Mononuclear cell (primary cell): ENCODE measurements around the gene ABO. TPM values are rescaled to one million over a fixed set of nuclear protein-coding genes. Genes with fewer than 3 reads are reported as not detected.
"Not testable (repeated sequence)": the region's sequence is repeated elsewhere in the genome, so short reads cannot be mapped to it uniquely, and the experiment has no call there.

ENCODE experiments used
- H3K27me3 ChIP-seq: 2 replicates; pipeline ENCODE4 v1.6.0; 2011; ENCODE audit warnings: low read length, control low read depth; ENCODE audit not compliant: insufficient read depth
- H3K4me1 ChIP-seq: 2 replicates; pipeline ENCODE4 v1.5.1; 2011; ENCODE audit warnings: mild to moderate bottlenecking, low read length, control low read depth; ENCODE audit not compliant: insufficient read depth
- H3K4me3 ChIP-seq: 2 replicates; pipeline ENCODE4 v1.5.1; 2011; ENCODE audit warnings: mild to moderate bottlenecking, low read length, moderate library complexity
- H3K9me3 ChIP-seq: 2 replicates; pipeline ENCODE4 v1.5.1; 2011; ENCODE audit warnings: low read depth, mild to moderate bottlenecking, control low read depth, low read length
- total RNA-seq: library from RNA; depleted of rRNA; stranded (reverse); fragments of >200 nt; gene quantifications from one replicate; pipeline ENCODE4 v1.2.3, GENCODE V29; 2012

Gene ABO
- total RNA-seq, 1 donor = 4.5 TPM

DNA sequence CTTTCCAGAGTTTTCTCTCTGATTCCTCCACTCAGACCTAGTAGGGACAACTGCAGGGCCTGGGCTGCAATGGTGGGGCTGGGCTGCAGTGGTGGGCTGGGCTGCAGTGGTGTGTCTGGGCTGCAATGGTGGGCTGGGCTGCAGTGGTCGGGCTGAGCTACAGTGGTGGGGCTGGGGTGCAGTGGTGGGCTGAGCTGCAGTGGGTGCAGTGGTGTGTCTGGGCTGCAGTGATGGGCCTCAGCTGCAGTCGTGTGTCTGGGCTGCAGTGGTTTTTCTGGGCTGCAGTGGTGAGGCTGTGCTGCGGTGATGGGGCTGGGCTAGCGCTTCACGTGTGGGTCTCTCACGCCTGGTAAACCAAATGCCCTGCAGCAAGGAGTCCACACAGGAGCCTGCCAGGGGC, 27.4 kb downstream of the ABO start:
- H3K9me3 ChIP-seq = no peaks in the 10 kb centered on the region
- H3K27me3 ChIP-seq = no peaks in the 10 kb centered on the region
- H3K4me3 ChIP-seq = no peak overlapping the region
- no peaks in the 10 kb centered on the region for H3K4me1 ChIP-seq

DNA sequence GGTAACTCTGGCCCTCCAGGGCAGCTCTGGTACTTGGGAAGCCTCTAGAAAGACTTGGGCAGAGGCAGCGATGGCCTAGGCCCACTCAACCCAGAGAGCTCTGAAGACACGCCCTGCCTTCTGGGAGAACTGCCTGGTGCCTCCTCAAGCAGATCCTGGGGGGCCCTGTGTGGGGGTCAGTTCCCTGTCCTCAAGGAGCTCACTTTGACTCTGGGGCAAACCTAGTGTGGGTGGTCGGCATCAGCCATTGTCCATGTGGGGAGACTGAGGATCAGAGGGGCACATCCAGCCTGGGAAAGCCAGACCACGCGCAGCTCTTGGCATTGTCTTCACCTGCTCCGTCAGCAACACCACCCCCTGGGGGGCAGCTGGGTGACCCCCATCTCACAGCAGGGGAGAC, 28.0 kb downstream of the ABO start:
- Histone ChIP-seq H3K4me1 (no peaks in the 10 kb centered on the region), H3K9me3 (no peaks in the 10 kb centered on the region), H3K27me3 (no peaks in the 10 kb centered on the region), H3K4me3 (no peak overlapping the region)

DNA sequence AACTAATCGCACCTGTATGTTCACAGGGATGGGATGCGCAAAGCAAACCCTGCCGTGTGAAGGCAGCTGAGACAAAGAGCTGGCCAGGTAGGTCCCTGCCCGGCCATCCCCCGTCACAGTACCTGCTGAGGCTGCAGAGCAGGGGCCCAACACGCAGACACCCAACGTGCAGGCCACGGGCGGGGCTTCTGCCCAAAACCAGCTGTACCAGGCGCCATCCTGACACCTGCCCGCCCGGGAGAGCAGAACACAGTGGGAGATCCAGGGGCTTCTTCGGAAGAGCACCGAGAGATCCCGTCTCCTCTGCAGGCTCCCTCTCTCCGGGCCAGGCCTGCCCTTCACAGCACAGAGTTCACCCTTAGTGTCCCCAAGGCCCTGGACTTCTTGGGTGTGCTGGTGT, 28.4 kb downstream of the ABO start:
- H3K9me3 ChIP-seq = no peaks in the 10 kb centered on the region

DNA sequence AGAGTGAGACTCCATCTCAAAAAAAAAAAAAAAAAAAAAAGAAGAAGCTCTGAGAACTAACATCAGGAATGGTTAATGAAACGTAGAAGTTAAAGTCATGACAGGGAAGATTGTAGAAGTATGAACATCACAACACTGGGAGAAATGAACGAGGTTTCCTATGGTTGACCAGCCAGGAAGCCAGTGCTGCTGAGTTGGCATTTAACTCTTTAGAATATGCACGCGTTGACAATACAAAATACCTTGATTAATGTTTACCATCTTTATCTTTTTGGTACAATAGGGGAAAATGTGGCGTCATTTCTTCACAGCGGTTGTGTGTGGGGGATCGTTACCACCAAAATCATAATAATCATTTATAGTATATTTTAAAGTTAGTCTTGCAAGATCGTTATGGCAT, 32.0 kb downstream of the ABO start:
- Histone ChIP-seq H3K4me3 (no peak overlapping the region), H3K9me3 (no peaks in the 10 kb centered on the region), H3K27me3 (no peaks in the 10 kb centered on the region), H3K4me1 (peaks cover 10% of the 10 kb centered on the region)

More for the DNA sequence above, 28.4 kb downstream of the ABO start:
- Histone ChIP-seq H3K4me1 (no peaks in the 10 kb centered on the region), H3K4me3 (no peak overlapping the region), H3K27me3 (no peaks in the 10 kb centered on the region)

DNA sequence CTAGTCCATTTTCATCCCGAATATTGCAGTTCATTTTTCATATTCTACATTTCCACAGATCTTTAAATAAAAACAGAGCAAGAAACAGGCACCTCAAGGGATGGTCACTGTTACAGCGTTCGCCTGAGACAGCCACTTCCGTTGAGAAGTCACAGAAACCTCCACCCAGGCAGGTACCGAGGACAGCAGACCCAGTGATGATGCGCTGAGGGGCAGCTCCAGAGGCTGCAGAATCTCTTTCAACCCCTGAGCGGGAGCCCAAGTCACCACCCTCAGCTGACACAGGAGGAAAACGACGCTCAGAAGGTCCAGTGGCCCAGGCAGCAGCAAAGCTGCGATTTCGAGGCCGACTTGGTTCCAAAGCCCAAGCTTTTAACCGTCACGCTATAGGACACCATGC, 32.8 kb downstream of the ABO start:
- Histone ChIP-seq H3K9me3 (no peaks in the 10 kb centered on the region), H3K27me3 (no peaks in the 10 kb centered on the region), H3K4me3 (no peak overlapping the region), H3K4me1 (peaks cover 10% of the 10 kb centered on the region)

DNA sequence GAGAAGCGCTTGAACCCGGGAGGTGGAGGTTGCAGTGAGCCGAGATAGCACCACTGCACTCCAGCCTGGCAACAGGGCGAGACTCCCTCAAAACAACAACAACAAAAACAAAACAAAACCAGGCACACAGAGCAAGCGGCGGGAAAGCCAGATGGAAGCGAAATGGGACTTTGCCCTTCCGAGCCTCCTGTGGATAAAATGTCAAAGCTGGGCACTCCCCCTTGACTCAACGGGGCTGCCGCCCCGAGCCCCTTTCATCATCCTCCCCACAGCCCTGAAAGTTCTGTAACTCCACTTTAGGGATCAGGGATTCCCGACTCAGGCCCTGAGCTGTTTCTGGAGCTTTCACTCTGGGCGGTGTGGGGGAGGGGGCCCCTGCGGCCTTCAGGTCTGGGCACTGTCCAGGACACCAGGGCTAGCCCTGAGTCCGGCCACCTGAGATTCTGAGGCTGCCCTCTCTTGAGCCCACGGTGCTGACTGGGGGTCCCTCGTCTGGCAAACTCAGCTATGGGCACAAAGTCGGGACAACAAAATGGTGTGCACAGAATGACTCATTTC, 35.4 kb downstream of the ABO start:
- peaks cover 10% of the 10 kb centered on the region for H3K4me1 ChIP-seq
- H3K9me3 ChIP-seq = no peaks in the 10 kb centered on the region
- H3K4me3 ChIP-seq = no peak overlapping the region
- no peaks in the 10 kb centered on the region for H3K27me3 ChIP-seq

DNA sequence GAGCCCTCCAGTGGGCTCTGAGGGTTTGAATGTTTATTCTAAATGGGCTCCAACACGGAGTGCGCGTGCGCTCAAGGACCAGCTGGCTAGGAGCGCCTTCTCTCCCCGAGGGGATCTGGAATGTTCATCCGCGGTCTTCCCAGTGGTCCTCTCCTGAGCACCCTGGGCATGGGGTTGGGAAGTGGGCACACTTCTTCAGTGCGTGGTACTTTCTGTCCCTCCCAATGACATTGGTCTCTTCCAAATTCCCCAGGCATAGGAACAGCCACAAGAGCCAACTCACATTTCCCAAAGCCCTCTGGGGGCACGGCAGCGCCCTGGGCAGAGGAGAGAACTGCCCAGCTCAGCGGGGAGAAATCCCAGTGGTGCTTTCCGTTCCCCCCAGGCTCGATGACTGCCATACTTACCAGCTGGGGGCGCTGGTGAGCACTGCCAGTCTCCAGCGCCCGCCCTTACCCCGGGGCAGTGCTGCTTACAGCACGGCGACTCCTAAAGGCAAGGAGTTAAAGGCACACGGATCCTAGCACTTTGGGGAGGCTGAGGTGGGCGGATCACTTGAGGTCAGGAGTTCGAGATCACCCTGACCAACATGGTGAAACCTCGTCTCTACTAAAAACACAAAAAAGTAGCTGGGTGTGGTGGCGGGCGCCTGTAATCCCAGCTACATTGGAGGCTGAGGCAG, 36.0 kb downstream of the ABO start:
- Histone ChIP-seq H3K27me3 (no peaks in the 10 kb centered on the region), H3K4me1 (peaks cover 10% of the 10 kb centered on the region), H3K9me3 (no peaks in the 10 kb centered on the region), H3K4me3 (no peak overlapping the region)

DNA sequence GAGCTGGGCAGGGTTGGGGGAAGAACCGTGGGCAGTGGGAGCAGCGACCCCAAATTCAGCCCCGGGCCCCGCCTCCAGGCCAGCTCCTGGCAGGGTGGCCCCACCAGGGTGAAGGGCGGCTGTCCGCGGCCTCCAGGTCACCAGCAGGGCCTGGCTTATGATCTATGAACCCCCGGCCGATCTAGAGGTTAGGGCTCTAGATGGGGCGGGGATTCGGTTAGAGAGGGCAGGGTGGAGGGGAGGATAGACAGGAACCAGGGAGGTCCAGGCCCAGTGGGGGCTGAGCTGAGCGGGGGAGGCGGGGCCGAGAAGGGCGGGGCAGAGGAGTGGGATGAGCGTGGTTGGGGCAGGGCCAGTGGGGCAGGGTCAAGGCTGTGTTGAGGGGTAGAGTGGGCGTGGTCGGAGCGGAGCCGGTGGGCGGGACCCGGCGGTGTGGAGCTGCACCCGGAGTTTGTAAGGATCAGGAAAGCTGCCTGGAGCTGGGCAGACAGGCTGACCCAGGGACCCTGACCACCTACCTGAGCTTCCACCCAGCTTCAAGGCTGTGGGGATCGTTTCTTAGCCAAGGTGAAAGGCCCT, 36.6 kb downstream of the ABO start:
- Histone ChIP-seq H3K4me1 (peaks cover 10% of the 10 kb centered on the region), H3K27me3 (no peaks in the 10 kb centered on the region), H3K9me3 (no peaks in the 10 kb centered on the region), H3K4me3 (no peak overlapping the region)

DNA sequence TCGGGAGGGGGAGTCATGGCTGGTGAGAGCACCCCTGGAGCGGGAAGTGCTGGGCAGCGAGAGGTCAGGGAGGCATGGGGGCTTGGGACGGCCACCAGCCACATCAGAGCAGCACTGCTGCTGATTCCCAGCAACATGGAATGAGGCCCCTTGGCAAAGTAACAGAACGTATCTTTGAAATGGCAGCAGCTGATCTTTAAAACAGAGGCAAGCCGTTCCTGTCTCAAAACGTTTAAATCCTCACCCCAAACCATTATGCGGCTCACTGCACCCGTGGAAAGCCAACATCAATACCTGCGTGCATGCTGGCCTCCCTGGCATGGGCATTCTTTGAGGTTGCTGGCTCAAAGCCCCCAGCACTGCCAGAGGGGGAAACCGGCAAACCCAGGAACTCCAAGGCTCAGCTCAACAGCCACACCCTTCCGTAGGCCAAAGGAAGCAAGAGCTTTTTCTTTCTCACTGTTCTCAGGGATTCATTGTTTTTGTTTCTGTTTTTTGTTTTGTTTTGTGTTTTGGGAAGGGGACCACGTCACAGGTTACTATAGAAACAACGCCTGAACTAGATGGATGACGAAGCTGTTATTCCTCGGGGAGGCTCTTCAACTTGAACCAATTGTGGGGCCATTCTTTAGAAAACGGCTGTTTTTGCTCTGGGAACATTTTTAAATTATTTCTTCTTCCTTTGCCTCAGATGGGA, 37.8 kb downstream of the ABO start:
- H3K27me3 ChIP-seq = no peaks in the 10 kb centered on the region
- no peak overlapping the region for H3K4me3 ChIP-seq
- H3K9me3 ChIP-seq = no peaks in the 10 kb centered on the region
- peaks cover 10% of the 10 kb centered on the region for H3K4me1 ChIP-seq

DNA sequence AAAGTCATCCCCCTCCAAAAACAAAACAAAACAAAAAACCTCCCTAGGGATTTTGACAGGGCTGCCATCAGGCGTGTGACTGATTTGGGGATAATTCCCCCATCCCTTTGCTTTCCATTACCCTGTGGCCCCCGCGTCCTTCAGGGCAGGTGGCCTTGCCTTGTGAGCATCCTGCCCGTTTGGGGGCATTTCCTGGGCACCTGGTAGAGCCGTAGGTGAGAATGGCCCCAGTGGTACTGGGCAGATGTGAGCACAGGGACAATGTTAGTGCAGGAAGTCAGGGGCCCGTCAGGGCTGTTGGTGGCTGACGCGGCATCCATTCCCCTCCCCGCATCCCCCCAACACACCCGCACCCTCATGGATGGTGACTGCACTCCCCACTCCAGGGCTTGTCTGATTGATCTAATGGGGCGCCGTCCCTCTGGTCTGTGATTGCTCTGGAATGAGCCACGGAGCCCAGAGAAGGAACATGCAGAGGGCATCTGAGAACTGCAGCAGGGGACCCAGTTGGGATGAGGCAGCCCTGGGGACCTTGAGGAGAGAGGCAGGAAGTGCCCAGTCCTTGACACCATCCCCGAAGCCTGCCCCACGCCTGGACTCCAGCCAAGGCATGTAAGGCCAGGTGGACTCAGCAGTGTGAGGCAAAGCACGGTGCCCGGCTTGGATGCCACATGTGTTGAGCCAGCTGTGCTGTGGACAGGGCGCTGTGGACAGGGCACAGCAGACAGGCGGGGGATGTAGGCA, 38.5 kb downstream of the ABO start:
- H3K4me1 ChIP-seq, H3K9me3 ChIP-seq, H3K4me3 ChIP-seq, H3K27me3 ChIP-seq: not testable (repeated sequence)

DNA sequence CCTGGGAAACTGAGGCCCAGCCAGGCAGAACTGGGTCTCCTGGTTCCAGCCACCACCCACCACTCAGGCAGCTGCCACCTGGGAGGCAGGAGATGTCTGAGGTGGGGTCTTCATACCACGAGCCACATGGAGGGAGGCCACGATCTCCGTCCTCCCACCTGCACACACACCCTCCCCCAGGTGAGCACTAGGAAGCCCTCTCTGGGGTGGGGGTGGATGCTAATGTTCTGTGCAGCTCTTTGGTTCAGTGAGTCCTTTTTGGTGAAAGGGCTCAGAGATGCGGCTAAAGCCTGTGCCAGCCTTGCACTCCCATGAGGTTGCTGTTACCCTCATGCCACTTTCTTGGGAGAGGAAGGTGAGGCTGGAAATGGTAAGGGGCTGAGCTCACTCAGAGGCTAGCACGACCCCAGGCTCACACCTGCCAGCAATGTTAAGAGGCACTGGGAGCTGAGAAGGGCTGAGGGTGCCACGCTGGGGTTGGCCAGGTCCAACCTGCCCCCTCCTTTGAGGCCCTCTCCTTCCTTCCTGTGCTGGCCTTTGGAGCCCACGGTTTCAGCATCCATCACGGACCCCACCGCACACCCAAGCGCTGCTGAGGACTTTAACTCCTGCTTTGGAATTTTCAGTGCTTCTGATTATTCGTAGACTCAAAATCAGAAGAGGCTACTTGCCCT, 39.3 kb downstream of the ABO start:
- peaks cover 10% of the 10 kb centered on the region for H3K4me1 ChIP-seq
- no peaks in the 10 kb centered on the region for H3K27me3 ChIP-seq
- no peaks in the 10 kb centered on the region for H3K9me3 ChIP-seq
- H3K4me3 ChIP-seq = no peak overlapping the region

DNA sequence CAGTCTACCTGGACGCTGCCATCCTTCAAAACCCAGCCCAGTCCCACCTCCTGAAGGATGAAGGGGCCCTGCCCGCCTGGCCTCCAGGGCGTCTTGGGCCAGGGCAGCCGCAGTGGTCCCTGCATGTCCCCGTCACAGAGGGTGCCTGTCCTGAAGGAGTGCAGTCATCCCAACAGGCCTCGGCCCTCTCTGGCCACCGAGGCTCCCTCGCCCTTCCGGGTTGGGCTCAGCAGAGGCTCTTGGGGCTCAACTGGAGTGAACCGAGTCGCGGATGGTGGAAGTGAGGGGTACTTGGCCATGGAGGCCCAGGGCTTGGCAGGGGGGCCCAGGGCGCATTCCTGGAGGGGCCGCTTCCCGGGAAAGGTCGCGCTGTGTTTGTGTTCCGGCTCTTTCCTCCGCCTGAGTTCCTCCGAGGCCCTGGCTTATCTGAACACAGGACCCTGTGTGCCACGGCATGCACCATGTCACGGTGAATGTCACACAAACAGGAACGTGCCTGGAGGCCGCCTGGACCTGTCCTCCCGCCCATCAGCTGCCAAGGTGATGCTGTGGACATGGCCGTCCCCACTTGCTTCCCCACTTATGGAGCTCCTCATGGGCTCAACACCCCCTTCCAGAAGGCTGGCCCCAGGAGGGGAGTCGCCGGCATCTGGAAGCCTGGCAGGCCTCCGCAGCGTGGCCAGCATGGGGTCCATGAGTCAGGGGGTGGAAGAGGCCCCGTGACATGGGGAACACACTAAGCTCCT, 40.3 kb downstream of the ABO start:
- no peaks in the 10 kb centered on the region for H3K27me3 ChIP-seq
- H3K9me3 ChIP-seq = no peaks in the 10 kb centered on the region
- H3K4me3 ChIP-seq = no peak overlapping the region
- peaks cover 10% of the 10 kb centered on the region for H3K4me1 ChIP-seq

DNA sequence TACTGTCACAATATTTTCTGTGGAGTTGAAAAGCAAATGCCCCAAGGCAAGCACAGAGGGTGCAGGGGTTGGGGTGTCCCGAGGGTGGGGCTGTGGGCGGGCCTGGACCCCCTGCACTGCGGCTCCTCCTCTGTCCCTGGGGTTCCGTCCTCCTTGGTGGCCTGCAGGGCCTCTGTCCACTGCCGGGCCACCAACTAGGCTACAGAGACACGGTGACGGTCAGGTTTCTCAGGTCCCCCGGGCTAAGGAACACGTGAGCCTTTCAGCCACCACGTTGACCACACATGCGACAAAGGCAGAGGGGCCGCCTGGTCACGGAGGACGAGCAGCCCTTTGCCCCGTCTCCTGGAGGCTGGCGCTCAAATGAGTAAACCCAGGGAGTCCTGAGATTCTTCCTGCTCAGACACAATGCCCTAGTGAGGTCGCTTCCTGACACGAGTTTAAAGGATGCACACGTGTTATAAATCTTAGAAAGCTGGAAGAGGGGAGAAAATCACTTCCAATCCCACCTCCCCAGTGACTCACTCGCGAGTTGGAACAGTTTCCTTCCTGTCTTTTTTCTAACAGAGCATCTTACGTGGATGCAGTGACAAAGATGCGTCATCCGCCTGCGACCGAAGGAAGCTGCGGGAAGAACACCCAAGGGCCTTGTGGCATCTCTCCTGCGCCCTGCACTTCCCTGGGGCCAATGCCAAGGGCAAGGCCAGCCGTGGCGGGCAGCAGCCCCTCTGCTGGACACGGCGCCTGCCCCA, 41.1 kb downstream of the ABO start:
- Histone ChIP-seq H3K4me1 (peaks cover 5% of the 10 kb centered on the region), H3K4me3 (no peak overlapping the region), H3K9me3 (no peaks in the 10 kb centered on the region), H3K27me3 (no peaks in the 10 kb centered on the region)
